Activated CD4-positive, alpha-beta T cell treated with anti-CD3 and anti-CD28 coated beads for 36 hours (primary cell): ENCODE results near the gene PRKCE. TPM values are rescaled to one million over a fixed set of nuclear protein-coding genes. Genes with fewer than 3 reads are reported as not detected.

Source experiments
- ATAC-seq: fragments of 200-7000 bp; cut with Tn5 transposase; one replicate; pipeline ENCODE4 v1.10.0; 2021; ENCODE audit warnings: mild to moderate bottlenecking, moderate library complexity
- CTCF ChIA-PET: fragments of 350-600 bp; sonication (Branson Sonifier 250); formaldehyde crosslinking; loops from one replicate; lab custom pipeline; 2021; ENCODE audit warnings: antibody characterized with exemption; lab: Charles Lee
- POLR2A ChIA-PET: fragments of 350-600 bp; sonication (Branson Sonifier 250); formaldehyde crosslinking; loops from one replicate; lab custom pipeline; 2021; ENCODE audit warnings: antibody characterized with exemption, inconsistent platforms; lab: Charles Lee
- DNase-seq: peaks from one replicate; pipeline ENCODE4 v3.0.0-alpha.2; 2020
- H3K27ac Mint-ChIP-seq: one replicate; pipeline ENCODE4 v1.8.0; 2021; ENCODE audit warnings: mixed read lengths
- H3K27me3 Mint-ChIP-seq: one replicate; pipeline ENCODE4 v1.8.0; 2021; ENCODE audit warnings: mixed read lengths
- H3K36me3 Mint-ChIP-seq: one replicate; pipeline ENCODE4 v1.8.0; 2021; ENCODE audit warnings: low read depth, mixed read lengths
- H3K4me1 Mint-ChIP-seq: one replicate; pipeline ENCODE4 v1.8.0; 2021; ENCODE audit warnings: mixed read lengths
- H3K4me3 Mint-ChIP-seq: one replicate; pipeline ENCODE4 v1.8.0; 2021; ENCODE audit warnings: mild to moderate bottlenecking, moderate library complexity, mixed read lengths
- H3K9me3 Mint-ChIP-seq: one replicate; pipeline ENCODE4 v1.8.0; 2021; ENCODE audit warnings: low read depth, mixed read lengths
- intact Hi-C, 2 experiments: fragments of 100-400 bp; cut with DNase I in 1 of 2; cut with micrococcal nuclease in 1 of 2; formaldehyde crosslinking; loops; one replicate each; pipeline versions ENCODE4 v1.14.2 to v1.15.1; 2022 to 2024; cut with DNase I, micrococcal nuclease
- total RNA-seq, 2 experiments: library from RNA; stranded (reverse); gene quantifications; one replicate each; pipeline ENCODE4 v1.2.3, GENCODE V29; 2021

PRKCE gene
- total RNA-seq, 2 experiments from 2014 or later, result 9.0 to 13.2 TPM

GRCh38 chr2:45786030-45786835 is 134.8 kb downstream of the PRKCE start:
- Mint-ChIP-seq H3K27me3 (no peaks in the 10 kb centered on the region), H3K4me3 (no peak overlapping the region), H3K27ac (peak overlapping the region; percentile 78), H3K9me3 (no peaks in the 10 kb centered on the region), H3K36me3 (no peaks in the 10 kb centered on the region), H3K4me1 (peaks cover 13% of the 10 kb centered on the region)
- intact Hi-C loops, result no loop called here
- ATAC-seq, result peak; percentile 58
- ChIA-PET POLR2A (no interaction called here), CTCF (interaction anchor here (1.5 kb wide), 1 partner anchor 142 kb away, joined by 4 read pairs; no protein-coding TSS in a partner anchor)
- peak; percentile 7 for DNase-seq

GRCh38 chr2:45786836-45787357 is 135.4 kb downstream of the PRKCE start:
- peaks cover 13% of the 10 kb centered on the region for H3K4me1 Mint-ChIP-seq
- no peaks in the 10 kb centered on the region for H3K27me3 Mint-ChIP-seq
- no peaks in the 10 kb centered on the region for H3K9me3 Mint-ChIP-seq
- POLR2A ChIA-PET, result no interaction called here
- no peak for DNase-seq
- intact Hi-C loops, result no loop called here
- no peak overlapping the region for H3K4me3 Mint-ChIP-seq
- CTCF ChIA-PET, result interaction anchor here (0.5 to 2.1 kb wide), 4 partner anchors 8 to 142 kb away, joined by 3 to 14 read pairs (median 4); no protein-coding TSS in a partner anchor
- ATAC-seq, result no peak
- H3K27ac Mint-ChIP-seq, result no peak overlapping the region
- H3K36me3 Mint-ChIP-seq, result no peaks in the 10 kb centered on the region

- no peak overlapping the region for H3K27ac Mint-ChIP-seq
- POLR2A ChIA-PET, result no interaction called here
- DNase-seq (no peak), ATAC-seq (no peak)
- CTCF ChIA-PET, result interaction anchor here (1.2 to 2.1 kb wide), 2 partner anchors 9 to 147 kb away, joined by 3 to 14 read pairs; no protein-coding TSS in a partner anchor
- no peak overlapping the region for H3K4me3 Mint-ChIP-seq
- no peaks in the 10 kb centered on the region for H3K36me3 Mint-ChIP-seq
- H3K27me3 Mint-ChIP-seq, result no peaks in the 10 kb centered on the region
- no peaks in the 10 kb centered on the region for H3K9me3 Mint-ChIP-seq
- peaks cover 13% of the 10 kb centered on the region for H3K4me1 Mint-ChIP-seq
- intact Hi-C loops, result no loop called here
Observed at GRCh38 chr2:45788401-45788800, 136.9 kb downstream of the PRKCE start.

- DNase-seq, result no peak
- H3K9me3 Mint-ChIP-seq, result no peaks in the 10 kb centered on the region
- no peak overlapping the region for H3K4me3 Mint-ChIP-seq
- ATAC-seq, result no peak
- intact Hi-C loops, result no loop called here
- H3K36me3 Mint-ChIP-seq, result no peaks in the 10 kb centered on the region
- no peak overlapping the region for H3K27ac Mint-ChIP-seq
- H3K27me3 Mint-ChIP-seq, result no peaks in the 10 kb centered on the region
- ChIA-PET POLR2A (no interaction called here), CTCF (interaction anchor here (0.7 to 1.4 kb wide), 4 partner anchors 10 to 340 kb away, joined by 3 to 19 read pairs (median 3); no protein-coding TSS in a partner anchor)
- H3K4me1 Mint-ChIP-seq, result peaks cover 13% of the 10 kb centered on the region
Observed at GRCh38 chr2:45789317-45789716, 137.8 kb downstream of the PRKCE start.

DNA sequence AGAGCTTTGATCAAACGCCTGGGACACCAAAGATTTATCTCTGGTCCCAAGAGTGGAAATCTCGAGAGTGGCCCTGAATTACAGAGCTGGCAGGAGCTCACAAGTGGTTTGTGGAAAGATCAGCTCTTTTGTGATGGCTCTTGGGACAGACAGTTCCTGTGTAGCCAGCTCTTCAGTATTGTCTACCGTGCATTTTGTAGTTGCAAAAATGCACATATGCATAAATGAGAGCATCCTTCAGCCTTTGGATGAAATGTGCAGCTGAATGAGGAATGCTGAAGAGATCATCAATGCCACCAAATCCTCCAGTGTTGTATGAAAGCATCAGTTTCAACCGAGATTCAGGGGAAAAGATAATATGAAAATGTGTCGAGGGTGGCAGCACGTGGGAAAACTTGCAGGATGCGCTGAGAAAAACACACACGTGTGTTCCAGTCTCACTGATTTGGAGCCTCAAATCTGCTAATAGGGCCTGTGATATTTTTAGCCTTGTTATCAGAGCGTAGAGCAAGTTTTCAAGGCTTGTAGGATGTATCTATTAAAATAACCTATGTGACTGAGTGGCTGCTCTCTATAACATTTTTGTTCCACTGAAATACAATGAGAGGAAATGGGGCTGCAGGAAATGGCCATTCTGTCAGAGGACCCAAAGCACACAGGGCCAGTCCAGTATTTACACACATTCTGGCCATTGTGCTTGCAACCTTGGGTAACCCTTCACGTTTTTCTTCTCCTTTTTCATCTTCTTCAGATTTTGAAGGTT is 138.7 kb downstream of the PRKCE start:
- Mint-ChIP-seq H3K27me3 (no peaks in the 10 kb centered on the region), H3K4me3 (no peak overlapping the region), H3K27ac (no peak overlapping the region), H3K36me3 (no peaks in the 10 kb centered on the region), H3K9me3 (no peaks in the 10 kb centered on the region), H3K4me1 (peaks cover 13% of the 10 kb centered on the region)
- ChIA-PET POLR2A (no interaction called here), CTCF (interaction anchor here (0.6 to 5.7 kb wide), 5 partner anchors 10 to 1174 kb away, joined by 3 to 24 read pairs (median 3); no protein-coding TSS in a partner anchor)
- intact Hi-C loops, result no loop called here
- DNase-seq, result no peak
- no peak for ATAC-seq

DNA sequence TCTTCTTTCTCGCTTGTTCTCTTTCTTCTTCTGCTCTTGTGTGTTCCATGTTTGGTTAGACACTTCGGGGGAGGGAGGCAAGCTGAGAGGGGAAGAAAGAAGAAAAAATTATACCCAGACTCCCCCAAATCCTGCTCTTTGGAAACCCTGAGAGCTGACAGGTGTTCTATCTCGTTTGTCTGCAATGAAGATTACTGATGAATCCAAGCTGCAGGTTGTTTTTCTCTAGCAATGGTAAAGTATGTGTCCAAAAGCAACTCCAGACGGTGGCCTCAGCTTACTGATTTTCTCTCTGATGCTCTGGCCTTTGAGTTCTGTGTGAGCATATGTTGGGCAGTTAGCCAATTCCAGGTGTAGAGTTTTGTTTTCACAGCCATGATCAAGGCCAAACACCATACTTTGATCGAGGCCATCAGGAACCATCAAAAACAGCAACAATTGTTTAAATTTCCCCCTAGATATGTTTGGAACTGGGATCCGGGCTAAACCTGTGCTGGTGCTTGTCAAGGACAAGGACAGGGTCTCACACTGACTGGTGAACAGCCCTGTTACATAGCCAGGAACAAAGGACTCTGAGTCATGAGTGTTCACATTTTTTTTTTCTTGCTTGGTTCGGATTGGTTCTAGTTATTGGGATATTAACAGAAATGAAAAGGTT is 142.0 kb downstream of the PRKCE start:
- Mint-ChIP-seq H3K4me1 (no peaks in the 10 kb centered on the region), H3K9me3 (no peaks in the 10 kb centered on the region), H3K4me3 (no peak overlapping the region), H3K36me3 (no peaks in the 10 kb centered on the region), H3K27ac (no peak overlapping the region), H3K27me3 (no peaks in the 10 kb centered on the region)
- ATAC-seq (no peak), DNase-seq (no peak)
- ChIA-PET POLR2A (no interaction called here), CTCF (interaction anchor here (5.7 kb wide), 1 partner anchor 14 kb away, joined by 24 read pairs; no protein-coding TSS in a partner anchor)
- intact Hi-C loops, result no loop called here

DNA sequence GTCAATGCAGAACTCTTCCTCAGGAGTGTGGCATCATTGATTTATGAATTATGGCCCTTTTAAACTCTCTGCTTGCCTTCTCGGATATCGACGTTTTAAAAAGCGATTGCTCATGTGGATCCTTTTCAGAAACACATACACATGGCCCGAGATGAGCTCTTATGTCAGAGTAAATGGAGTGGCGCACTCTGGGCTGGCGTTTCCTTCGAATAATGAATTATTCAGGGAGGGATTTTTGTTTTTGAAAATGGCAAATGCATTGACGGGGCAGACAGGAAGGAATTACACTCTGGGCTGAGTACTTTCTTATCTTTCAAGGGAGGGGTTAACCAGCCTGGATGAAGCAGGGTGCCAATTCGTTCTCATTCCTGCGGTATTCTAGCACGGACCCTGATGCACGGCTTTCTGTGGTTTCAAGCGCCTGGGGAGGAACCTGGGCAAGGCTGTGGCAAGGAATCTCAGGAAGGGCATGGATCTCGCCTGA is 142.7 kb downstream of the PRKCE start:
- ChIA-PET CTCF (interaction anchor here (5.7 kb wide), 1 partner anchor 14 kb away, joined by 24 read pairs; no protein-coding TSS in a partner anchor), POLR2A (no interaction called here)
- no peaks in the 10 kb centered on the region for H3K9me3 Mint-ChIP-seq

GRCh38 chr2:45796500-45796899 is 145.0 kb downstream of the PRKCE start:
- intact Hi-C loops, result no loop called here
- Mint-ChIP-seq H3K27me3 (no peaks in the 10 kb centered on the region), H3K4me3 (no peak overlapping the region), H3K4me1 (no peaks in the 10 kb centered on the region), H3K36me3 (no peaks in the 10 kb centered on the region), H3K27ac (no peak overlapping the region), H3K9me3 (no peaks in the 10 kb centered on the region)
- POLR2A ChIA-PET, result no interaction called here
- DNase-seq (no peak), ATAC-seq (no peak)
- CTCF ChIA-PET, result interaction anchor here (0.6 to 1.1 kb wide), 2 partner anchors 18 to 1605 kb away, joined by 3 read pairs; no protein-coding TSS in a partner anchor

More for the DNA sequence above, 142.7 kb downstream of the PRKCE start:
- ATAC-seq, result no peak
- Mint-ChIP-seq H3K27me3 (no peaks in the 10 kb centered on the region), H3K27ac (no peak overlapping the region), H3K4me1 (no peaks in the 10 kb centered on the region), H3K36me3 (no peaks in the 10 kb centered on the region), H3K4me3 (no peak overlapping the region)
- intact Hi-C loops, result no loop called here
- no peak for DNase-seq

GRCh38 chr2:45797451-45798230 is 146.2 kb downstream of the PRKCE start:
- ChIA-PET CTCF (interaction anchor here (1.1 to 1.4 kb wide), 2 partner anchors 19 kb away, joined by 3 to 4 read pairs; no protein-coding TSS in a partner anchor), POLR2A (no interaction called here)
- no peaks in the 10 kb centered on the region for H3K4me1 Mint-ChIP-seq
- H3K27ac Mint-ChIP-seq, result no peak overlapping the region
- H3K4me3 Mint-ChIP-seq, result no peak overlapping the region
- H3K36me3 Mint-ChIP-seq, result no peaks in the 10 kb centered on the region
- ATAC-seq (no peak), DNase-seq (no peak)
- no peaks in the 10 kb centered on the region for H3K27me3 Mint-ChIP-seq
- intact Hi-C loops, result no loop called here
- no peaks in the 10 kb centered on the region for H3K9me3 Mint-ChIP-seq

DNA sequence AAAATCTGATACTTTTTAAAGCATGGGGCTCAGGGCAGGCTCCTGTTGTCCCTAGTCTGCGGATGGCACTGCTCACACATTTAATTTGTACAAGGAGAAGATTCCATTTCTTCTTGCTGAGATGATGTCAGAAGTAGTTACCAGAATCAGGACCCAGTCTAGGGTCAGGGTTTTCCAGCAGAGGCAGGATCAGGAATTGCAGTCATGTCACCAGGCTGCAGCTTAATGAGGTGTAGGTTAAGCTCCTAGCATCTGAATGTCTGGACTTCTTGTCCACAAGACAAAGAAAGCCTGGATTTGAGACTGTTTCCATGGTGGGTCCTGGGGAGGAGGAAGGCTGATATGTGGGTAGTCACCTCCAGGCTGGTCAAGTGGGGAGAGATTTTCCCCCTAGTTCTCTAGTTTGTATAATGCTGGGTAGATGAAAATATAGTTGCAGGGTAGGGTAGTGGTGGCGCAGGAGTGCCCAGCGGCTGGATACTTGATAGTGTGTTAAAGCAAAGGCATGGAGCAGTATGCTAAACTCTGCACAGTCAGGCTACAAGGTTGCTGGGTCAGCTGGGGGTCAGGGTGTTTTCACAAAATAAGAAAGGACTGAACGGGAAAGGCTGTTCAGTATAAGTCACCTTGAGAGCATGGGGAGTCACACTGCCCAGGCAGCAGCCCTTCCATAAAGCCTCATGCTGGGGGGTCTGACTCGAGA is 148.4 kb downstream of the PRKCE start:
- POLR2A ChIA-PET, result no interaction called here
- Mint-ChIP-seq H3K27me3 (no peaks in the 10 kb centered on the region), H3K4me1 (no peaks in the 10 kb centered on the region), H3K4me3 (no peak overlapping the region), H3K9me3 (no peaks in the 10 kb centered on the region), H3K27ac (no peak overlapping the region), H3K36me3 (no peaks in the 10 kb centered on the region)
- DNase-seq (no peak), ATAC-seq (no peak)
- CTCF ChIA-PET, result no interaction called here
- intact Hi-C loops, result no loop called here
